ENCODE results near the gene TMEM178B. TPM values are rescaled to one million over a fixed set of nuclear protein-coding genes. Genes with fewer than 3 reads are reported as not detected.

Gene TMEM178B
- total RNA-seq, 2 experiments from 2014 or later, result not detected

- ATAC-seq (ENCODE audit: poor library complexity) (no peak), DNase-seq (no peak)
- intact Hi-C loops (cut with DNase I, micrococcal nuclease), result no loop called here
- Mint-ChIP-seq H3K27ac (no peak overlapping the region), H3K27me3 (peaks cover 24% of the 10 kb centered on the region), H3K4me1 (ENCODE audit: low read depth) (no peaks in the 10 kb centered on the region), H3K9me3 (no peaks in the 10 kb centered on the region), H3K36me3 (ENCODE audit: low read depth) (no peaks in the 10 kb centered on the region), H3K4me3 (no peak overlapping the region)
- ChIA-PET CTCF (no interaction called here), POLR2A (interaction anchor here (1.4 kb wide), 1 partner anchor 9 kb away, joined by 3 read pairs; no protein-coding TSS in a partner anchor)
- H3K27me3 ChIP-seq (ENCODE audit: control insufficient read depth in 1 of 2, insufficient read depth in 2 of 2, low read length in 2 of 2), result no peaks in the 10 kb centered on the region
- H3K36me3 ChIP-seq (ENCODE audit: insufficient read depth, low read length), result no peaks in the 10 kb centered on the region
- H3K27ac ChIP-seq (ENCODE audit: low read depth in 1 of 2, low read length in 2 of 2), result no peak overlapping the region
- no peak for TF ChIP-seq CTCF (IDR thresholded peaks at IDR 0.05)
- no peaks in the 10 kb centered on the region for H3K4me1 ChIP-seq (ENCODE audit: insufficient read depth, low read length)
- no peaks in the 10 kb centered on the region for H3K9me3 ChIP-seq (ENCODE audit: control insufficient read depth in 1 of 2, insufficient read depth in 1 of 2, low read length in 2 of 2)
- H3K4me3 ChIP-seq (ENCODE audit: low read length), result no peak overlapping the region
Observed at GRCh38 chr7:141213226-141213625, 139.4 kb downstream of the TMEM178B start.

- no peak for TF ChIP-seq CTCF (IDR thresholded peaks at IDR 0.05)
- Mint-ChIP-seq H3K4me3 (no peak overlapping the region), H3K4me1 (ENCODE audit: low read depth) (no peaks in the 10 kb centered on the region), H3K36me3 (ENCODE audit: low read depth) (no peaks in the 10 kb centered on the region), H3K27me3 (peaks cover 26% of the 10 kb centered on the region), H3K9me3 (no peaks in the 10 kb centered on the region), H3K27ac (no peak overlapping the region)
- Histone ChIP-seq H3K36me3 (ENCODE audit: insufficient read depth, low read length) (no peaks in the 10 kb centered on the region), H3K4me3 (ENCODE audit: low read length) (no peak overlapping the region), H3K27ac (ENCODE audit: low read depth in 1 of 2, low read length in 2 of 2) (no peak overlapping the region), H3K27me3 (ENCODE audit: control insufficient read depth in 1 of 2, insufficient read depth in 2 of 2, low read length in 2 of 2) (peaks cover 3 to 8% of the 10 kb centered on the region in 2 experiments), H3K9me3 (ENCODE audit: control insufficient read depth in 1 of 2, insufficient read depth in 1 of 2, low read length in 2 of 2) (no peaks in the 10 kb centered on the region), H3K4me1 (ENCODE audit: insufficient read depth, low read length) (no peaks in the 10 kb centered on the region)
- DNase-seq (no peak), ATAC-seq (ENCODE audit: poor library complexity) (no peak)
- ChIA-PET POLR2A (no interaction called here), CTCF (no interaction called here)
- intact Hi-C loops (cut with DNase I, micrococcal nuclease), result no loop called here
Observed at GRCh38 chr7:141217938-141218337, 144.1 kb downstream of the TMEM178B start.

GRCh38 chr7:141218941-141219340 is 145.1 kb downstream of the TMEM178B start:
- CTCF ChIA-PET, result no interaction called here
- no peaks in the 10 kb centered on the region for H3K36me3 Mint-ChIP-seq (ENCODE audit: low read depth)
- intact Hi-C loops (cut with DNase I, micrococcal nuclease), result no loop called here

More at GRCh38 chr7:141218941-141219340, 145.1 kb downstream of the TMEM178B start:
- ATAC-seq (ENCODE audit: poor library complexity) (no peak), DNase-seq (no peak)
- Histone ChIP-seq H3K4me3 (ENCODE audit: low read length) (no peak overlapping the region), H3K27ac (ENCODE audit: low read depth in 1 of 2, low read length in 2 of 2) (no peak overlapping the region), H3K4me1 (ENCODE audit: insufficient read depth, low read length) (no peaks in the 10 kb centered on the region), H3K9me3 (ENCODE audit: control insufficient read depth in 1 of 2, insufficient read depth in 1 of 2, low read length in 2 of 2) (no peaks in the 10 kb centered on the region), H3K36me3 (ENCODE audit: insufficient read depth, low read length) (no peaks in the 10 kb centered on the region), H3K27me3 (ENCODE audit: control insufficient read depth in 1 of 2, insufficient read depth in 2 of 2, low read length in 2 of 2) (peaks cover 3 to 8% of the 10 kb centered on the region in 2 experiments)
- no peaks in the 10 kb centered on the region for H3K9me3 Mint-ChIP-seq
- POLR2A ChIA-PET, result no interaction called here
- no peaks in the 10 kb centered on the region for H3K4me1 Mint-ChIP-seq (ENCODE audit: low read depth)
- no peak overlapping the region for H3K27ac Mint-ChIP-seq
- peaks cover 29% of the 10 kb centered on the region for H3K27me3 Mint-ChIP-seq
- no peak overlapping the region for H3K4me3 Mint-ChIP-seq
- TF ChIP-seq CTCF (IDR thresholded peaks at IDR 0.05), result no peak

All from CD4-positive, alpha-beta T cell (primary cell).